ENCODE results near the gene ARL8B.
"Not testable (repeated sequence)": the region's sequence is repeated elsewhere in the genome, so short reads cannot be mapped to it uniquely, and the experiment has no call there.

ARL8B gene
- 44.5 to 180 (median 96.6) reads per million in 9 experiments for total RNA-seq

DNA sequence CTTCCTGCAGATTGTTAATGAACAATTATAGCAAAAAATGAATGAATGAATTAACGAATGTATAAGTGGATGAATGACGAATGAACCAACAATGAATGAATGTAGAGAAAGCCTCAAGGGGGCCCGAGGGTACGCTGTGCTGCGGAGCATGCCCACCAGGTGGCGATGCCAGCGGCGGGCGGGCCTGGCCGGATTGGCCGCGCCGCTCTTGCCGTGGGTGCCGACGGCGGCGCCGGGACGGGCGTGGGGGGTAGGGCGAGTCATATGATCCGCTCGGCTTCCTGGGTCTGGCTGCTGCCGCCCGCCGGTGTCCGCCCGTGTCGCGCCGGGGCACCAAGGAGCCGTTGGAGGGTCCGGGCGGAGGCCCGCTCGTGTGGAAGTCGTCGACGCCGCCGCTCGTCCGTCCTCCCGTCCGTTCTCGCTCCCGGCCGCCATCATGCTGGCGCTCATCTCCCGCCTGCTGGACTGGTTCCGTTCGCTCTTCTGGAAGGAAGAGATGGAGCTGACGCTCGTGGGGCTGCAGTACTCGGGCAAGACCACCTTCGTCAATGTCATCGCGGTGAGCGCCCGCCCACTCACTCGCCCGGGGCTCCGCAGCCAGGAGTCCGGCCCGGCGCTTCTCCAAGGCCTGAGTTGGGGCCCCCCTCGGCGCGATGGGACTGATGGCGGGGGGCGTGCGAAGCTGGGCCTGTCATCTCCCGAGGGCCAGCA, at the start of gene ARL8B:
TSS of gene ARL8B (plus strand) at position 263 of the 711 bp plus-strand sequence. CDS start at position 437, 174 bp downstream.
- Mint-ChIP-seq H3K27me3 (no peaks in the 10 kb centered on the region), H3K4me1 (ENCODE audit: low read depth in 2 of 2) (peaks cover 23 to 39% of the 10 kb centered on the region in 2 donors), H3K27ac (peak within 1 kb of the TSS; percentile 97 to 98), H3K4me3 (peak within 1 kb of the TSS; percentile 84 to 94), H3K36me3 (ENCODE audit: insufficient read depth) (peaks cover 18% of the 10 kb centered on the region), H3K9me3 (no peaks in the 10 kb centered on the region)
- ATAC-seq (replicated peaks), result peak; percentile 90
- DNase-seq, result peak; percentile 89 to 94 (median 91)

DNA sequence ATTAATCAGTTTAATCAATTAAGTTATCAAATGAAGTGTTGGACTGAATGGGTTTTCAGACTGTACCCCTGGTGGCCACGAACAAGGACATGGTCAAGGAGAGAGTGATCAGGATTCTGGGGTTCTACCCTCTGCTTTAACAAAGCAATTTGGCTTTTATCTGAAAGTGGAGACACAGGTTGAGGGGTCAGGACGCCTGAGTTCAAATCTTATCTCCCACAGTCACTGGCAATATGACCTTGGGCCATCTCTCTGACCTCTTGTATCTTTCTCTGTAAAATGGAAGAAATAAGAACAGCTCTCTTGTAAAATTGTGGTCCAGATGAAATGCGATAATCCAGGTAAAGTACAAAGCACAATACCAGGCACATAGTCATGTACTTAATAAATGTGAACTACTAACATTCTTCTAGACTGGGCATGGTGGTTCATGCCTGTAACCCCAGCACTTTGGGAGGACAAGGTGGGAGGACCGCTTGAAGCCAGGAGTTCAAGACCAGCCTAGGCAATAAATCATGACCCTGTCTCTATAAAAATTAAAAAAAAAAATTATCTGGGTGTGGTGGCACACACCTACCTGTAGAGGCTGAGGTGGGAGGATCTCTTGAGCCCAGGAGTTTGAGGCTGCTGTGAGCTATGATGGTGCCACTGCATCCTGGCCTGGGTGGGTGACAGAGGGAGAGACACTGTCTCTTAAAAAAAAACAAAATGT, 48.6 kb upstream of the ARL8B start:
- no peak overlapping the region for H3K4me3 Mint-ChIP-seq
- H3K27ac Mint-ChIP-seq, result no peak overlapping the region
- peaks cover 17 to 42% of the 10 kb centered on the region in 2 donors for H3K27me3 Mint-ChIP-seq
- ATAC-seq (replicated peaks), result no peak
- H3K4me1 Mint-ChIP-seq (ENCODE audit: low read depth in 2 of 2), result no peaks in the 10 kb centered on the region
- no peak for DNase-seq
- no peaks in the 10 kb centered on the region for H3K9me3 Mint-ChIP-seq
- no peaks in the 10 kb centered on the region for H3K36me3 Mint-ChIP-seq (ENCODE audit: insufficient read depth)

DNA sequence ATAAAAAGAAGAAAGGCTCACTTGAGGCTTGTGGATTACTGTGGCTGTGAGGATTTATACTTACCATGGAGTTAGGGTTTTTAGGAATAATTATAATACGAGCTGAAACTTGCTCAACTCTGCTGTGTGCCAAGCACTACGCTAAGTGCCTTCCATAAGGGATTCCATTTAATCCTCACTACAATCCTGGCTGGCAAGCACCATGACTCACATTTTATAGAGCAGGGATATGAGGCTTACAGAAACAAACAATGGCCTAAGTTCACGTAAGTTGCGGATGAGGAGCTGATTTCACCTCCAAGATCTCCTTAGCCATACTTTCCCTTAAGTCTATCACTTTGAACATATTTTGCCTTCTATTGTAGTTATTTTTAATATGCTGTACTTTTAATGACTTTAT, 43.9 kb upstream of the ARL8B start:
- no peaks in the 10 kb centered on the region for H3K4me1 Mint-ChIP-seq (ENCODE audit: low read depth in 2 of 2)
- H3K9me3 Mint-ChIP-seq, result no peaks in the 10 kb centered on the region
- H3K27ac Mint-ChIP-seq, result no peak overlapping the region
- H3K27me3 Mint-ChIP-seq, result peaks cover 8 to 36% of the 10 kb centered on the region in 2 donors
- no peak for DNase-seq
- ATAC-seq (replicated peaks), result no peak
- H3K4me3 Mint-ChIP-seq, result no peak overlapping the region
- no peaks in the 10 kb centered on the region for H3K36me3 Mint-ChIP-seq (ENCODE audit: insufficient read depth)

DNA sequence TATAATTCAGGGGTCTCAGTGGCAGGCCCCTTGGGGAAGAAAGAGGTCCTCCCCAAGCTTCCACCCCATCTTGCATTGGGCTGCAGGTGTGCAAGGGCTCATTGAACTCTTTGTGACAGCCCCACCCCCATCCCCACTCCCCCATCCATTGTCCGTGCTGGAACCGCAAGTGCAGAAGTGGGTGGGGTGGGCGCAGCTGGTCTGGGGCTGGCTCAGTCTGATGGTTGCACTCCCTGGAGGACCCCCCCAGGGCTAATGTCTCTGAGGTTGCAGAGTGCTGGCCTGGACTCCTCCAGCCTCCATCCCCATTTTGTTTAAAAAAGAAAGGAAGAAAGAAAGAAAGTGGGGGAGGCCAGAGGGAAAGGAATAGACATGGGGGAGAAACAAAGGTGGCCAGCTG, 42.3 kb upstream of the ARL8B start:
- H3K36me3 Mint-ChIP-seq (ENCODE audit: insufficient read depth), result no peaks in the 10 kb centered on the region
- H3K4me1 Mint-ChIP-seq (ENCODE audit: low read depth in 2 of 2), result no peaks in the 10 kb centered on the region
- no peak for DNase-seq

DNA sequence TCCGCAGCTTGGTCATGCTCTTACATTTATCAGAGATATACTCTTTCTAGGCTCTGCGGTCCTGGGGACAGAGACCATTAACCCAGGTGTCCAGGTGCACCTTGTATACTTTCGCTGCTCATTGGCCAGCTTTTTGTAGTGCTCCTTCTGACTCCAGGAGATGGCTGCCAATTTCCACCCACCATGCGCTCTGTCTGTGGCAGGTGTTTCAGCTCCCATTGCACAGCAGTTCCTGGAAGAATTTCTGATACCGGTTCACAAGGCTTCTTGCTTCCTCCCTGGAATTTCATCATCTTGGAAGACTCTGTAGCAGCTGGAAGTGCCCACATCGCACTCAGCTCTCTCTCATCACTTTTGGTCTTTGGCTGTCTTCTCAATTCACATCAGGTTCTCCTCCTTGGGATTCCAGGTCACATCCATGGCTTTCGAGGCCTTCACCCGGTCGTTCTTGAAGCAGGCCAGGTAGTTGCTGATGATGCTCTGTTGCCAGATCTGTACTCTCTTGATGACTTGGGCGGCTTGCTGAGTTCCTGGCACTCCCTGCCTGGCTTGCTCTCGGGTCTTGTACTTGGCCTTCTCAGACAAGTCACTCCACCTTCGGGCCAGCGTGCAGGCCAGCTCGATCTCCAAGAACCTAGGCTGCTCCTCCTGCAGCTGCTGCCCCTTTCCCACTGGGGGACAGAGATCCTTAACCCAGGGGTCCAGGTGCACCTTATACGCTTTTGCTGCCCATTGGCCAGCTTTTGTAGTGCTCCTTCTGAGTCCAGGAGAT, 41.1 kb upstream of the ARL8B start:
- Mint-ChIP-seq H3K36me3 (ENCODE audit: insufficient read depth) (no peaks in the 10 kb centered on the region), H3K27me3 (peaks cover 8 to 36% of the 10 kb centered on the region in 2 donors), H3K27ac (no peak overlapping the region), H3K4me1 (ENCODE audit: low read depth in 2 of 2) (no peaks in the 10 kb centered on the region), H3K9me3 (no peaks in the 10 kb centered on the region), H3K4me3 (no peak overlapping the region)
- DNase-seq (no peak), ATAC-seq (replicated peaks) (no peak)

More for the DNA sequence above, 42.3 kb upstream of the ARL8B start:
- H3K4me3 Mint-ChIP-seq, result no peak overlapping the region
- H3K9me3 Mint-ChIP-seq, result no peaks in the 10 kb centered on the region
- no peak overlapping the region for H3K27ac Mint-ChIP-seq
- H3K27me3 Mint-ChIP-seq, result peaks cover 8 to 36% of the 10 kb centered on the region in 2 donors
- ATAC-seq (replicated peaks), result no peak

DNA sequence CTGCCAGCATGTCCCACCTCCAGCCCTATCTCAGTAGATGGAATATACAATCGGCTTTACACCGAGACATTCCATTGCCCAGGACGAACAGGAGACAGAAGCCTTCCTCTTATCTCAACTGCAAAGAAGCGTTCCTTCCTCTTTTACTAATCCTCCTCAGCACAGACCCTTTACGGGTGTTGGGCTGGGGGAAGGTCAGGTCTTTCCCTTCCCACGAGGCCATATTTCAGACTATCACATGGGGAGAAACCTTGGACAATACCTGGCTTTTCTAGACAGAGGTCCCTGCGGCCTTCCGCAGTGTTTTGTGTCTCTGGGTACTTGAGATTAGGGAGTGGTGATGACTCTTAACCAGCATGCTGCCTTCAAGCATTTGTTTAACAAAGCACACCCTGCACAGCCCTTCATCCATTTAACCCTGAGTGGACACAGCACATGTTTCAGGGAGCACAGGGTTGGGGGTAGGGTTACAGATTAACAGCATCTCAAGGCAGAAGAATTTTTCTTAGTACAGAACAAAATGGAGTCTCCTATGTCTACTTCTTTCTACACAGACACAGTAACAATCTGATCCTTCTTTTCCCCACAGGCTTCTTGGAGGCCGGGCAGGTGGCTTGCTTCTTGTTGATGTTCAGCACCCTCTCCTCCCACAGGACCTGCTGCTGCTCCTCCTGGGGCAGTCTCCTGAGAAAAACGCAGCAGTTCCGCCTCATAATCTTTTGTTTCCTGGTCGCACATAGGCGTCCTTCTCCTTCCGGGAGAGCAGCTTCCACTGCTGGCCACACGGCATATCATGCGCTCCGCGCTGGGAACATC, 39.9 kb upstream of the ARL8B start:
- not testable (repeated sequence) for DNase-seq; H3K4me3 Mint-ChIP-seq; H3K9me3 Mint-ChIP-seq; ATAC-seq (replicated peaks); H3K27ac Mint-ChIP-seq; H3K36me3 Mint-ChIP-seq (ENCODE audit: insufficient read depth); H3K4me1 Mint-ChIP-seq (ENCODE audit: low read depth in 2 of 2)
- peaks cover 8 to 36% of the 10 kb centered on the region in 2 donors for H3K27me3 Mint-ChIP-seq

DNA sequence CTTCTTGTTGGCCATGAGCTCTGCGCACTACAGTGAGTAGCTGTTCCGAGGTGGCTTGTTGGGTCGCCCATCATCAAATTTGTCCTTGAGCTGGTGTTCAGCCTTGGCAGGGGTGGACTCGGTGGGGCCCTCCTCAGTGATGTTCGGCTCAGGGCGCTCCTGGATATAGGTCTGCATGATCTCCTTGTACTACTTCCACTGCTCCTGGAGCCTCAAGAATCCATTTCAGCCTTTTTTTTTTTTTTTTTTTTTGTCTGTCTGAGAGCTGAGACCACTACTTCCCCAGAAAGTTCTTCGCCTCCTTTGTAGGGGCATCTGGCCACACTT, 39.3 kb upstream of the ARL8B start:
- Mint-ChIP-seq H3K27ac (no peak overlapping the region), H3K4me1 (ENCODE audit: low read depth in 2 of 2) (no peaks in the 10 kb centered on the region), H3K27me3 (peaks cover 8 to 36% of the 10 kb centered on the region in 2 donors), H3K4me3 (no peak overlapping the region), H3K9me3 (no peaks in the 10 kb centered on the region), H3K36me3 (ENCODE audit: insufficient read depth) (no peaks in the 10 kb centered on the region)
- no peak for ATAC-seq (replicated peaks)
- no peak for DNase-seq

DNA sequence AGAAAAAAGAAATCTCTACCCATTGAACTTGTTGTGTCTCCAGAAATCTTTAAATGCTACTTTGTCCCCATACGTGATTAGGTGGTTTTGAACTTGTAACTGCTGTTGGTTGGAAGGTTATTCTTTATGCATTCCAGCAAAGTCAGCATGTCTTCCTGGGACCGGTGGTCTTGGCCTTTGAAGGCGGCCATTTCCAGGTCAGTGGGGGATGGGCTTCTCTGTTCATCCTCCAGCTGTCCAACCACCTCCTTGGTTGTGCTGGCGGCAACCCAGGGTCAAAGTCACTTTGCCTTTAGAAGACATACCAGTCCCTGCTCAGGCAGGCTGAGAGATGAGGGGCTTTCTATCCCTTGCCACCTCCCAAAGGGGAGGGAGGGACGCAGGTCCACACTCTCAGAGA, 37.9 kb upstream of the ARL8B start:
- Mint-ChIP-seq H3K4me3 (no peak overlapping the region), H3K36me3 (ENCODE audit: insufficient read depth) (no peaks in the 10 kb centered on the region), H3K4me1 (ENCODE audit: low read depth in 2 of 2) (no peaks in the 10 kb centered on the region), H3K27me3 (peaks cover 10 to 43% of the 10 kb centered on the region in 2 donors), H3K9me3 (no peaks in the 10 kb centered on the region), H3K27ac (no peak overlapping the region)
- DNase-seq (no peak), ATAC-seq (replicated peaks) (no peak)

DNA sequence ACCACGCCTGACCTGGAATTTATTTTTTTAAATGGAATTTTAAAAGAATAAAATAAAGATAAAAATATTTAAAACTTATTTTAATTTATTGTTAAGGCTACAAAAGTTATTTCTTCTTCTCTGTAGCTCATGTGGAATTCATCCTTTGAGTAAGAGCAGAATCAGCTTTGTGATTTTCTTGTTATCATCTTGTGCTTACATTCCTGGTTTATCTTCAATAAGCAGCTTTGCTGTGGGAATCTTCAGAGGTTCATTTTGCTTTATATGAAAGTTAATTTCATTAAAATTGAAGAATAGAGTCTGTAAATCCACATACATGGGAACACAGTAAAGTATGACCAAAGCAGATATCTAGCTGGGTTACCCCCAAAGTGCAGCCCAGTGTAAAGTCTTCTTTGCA, 35.4 kb upstream of the ARL8B start:
- no peaks in the 10 kb centered on the region for H3K9me3 Mint-ChIP-seq
- no peak for ATAC-seq (replicated peaks)
- H3K36me3 Mint-ChIP-seq (ENCODE audit: insufficient read depth), result no peaks in the 10 kb centered on the region
- H3K27me3 Mint-ChIP-seq, result peaks cover 7 to 47% of the 10 kb centered on the region in 2 donors
- no peaks in the 10 kb centered on the region for H3K4me1 Mint-ChIP-seq (ENCODE audit: low read depth in 2 of 2)
- H3K4me3 Mint-ChIP-seq, result no peak overlapping the region
- no peak overlapping the region for H3K27ac Mint-ChIP-seq
- no peak for DNase-seq

DNA sequence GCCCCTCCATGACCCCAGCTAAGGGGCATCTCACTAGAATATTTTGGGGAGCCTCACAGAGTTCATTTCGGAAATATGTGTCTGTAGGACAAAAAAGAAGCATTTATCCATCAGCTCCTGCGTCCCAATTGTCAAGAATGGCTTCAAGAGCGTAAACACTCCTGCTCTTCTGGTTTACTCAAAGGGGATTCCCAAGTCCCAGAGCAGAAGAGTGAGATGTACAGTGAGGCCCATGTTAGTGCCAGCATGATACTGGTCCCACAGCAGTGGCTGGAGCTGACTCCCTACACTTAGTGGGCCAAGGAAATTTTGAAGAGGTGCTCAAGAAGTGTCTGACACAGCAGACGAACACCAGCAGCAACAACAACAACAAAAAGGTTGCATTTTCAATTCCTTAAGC, 34.9 kb upstream of the ARL8B start:
- peaks cover 11 to 47% of the 10 kb centered on the region in 2 donors for H3K27me3 Mint-ChIP-seq
- H3K36me3 Mint-ChIP-seq (ENCODE audit: insufficient read depth), result no peaks in the 10 kb centered on the region
- H3K9me3 Mint-ChIP-seq, result no peaks in the 10 kb centered on the region
- H3K4me1 Mint-ChIP-seq (ENCODE audit: low read depth in 2 of 2), result no peaks in the 10 kb centered on the region
- H3K4me3 Mint-ChIP-seq, result no peak overlapping the region
- H3K27ac Mint-ChIP-seq, result no peak overlapping the region
- ATAC-seq (replicated peaks), result no peak
- no peak for DNase-seq

DNA sequence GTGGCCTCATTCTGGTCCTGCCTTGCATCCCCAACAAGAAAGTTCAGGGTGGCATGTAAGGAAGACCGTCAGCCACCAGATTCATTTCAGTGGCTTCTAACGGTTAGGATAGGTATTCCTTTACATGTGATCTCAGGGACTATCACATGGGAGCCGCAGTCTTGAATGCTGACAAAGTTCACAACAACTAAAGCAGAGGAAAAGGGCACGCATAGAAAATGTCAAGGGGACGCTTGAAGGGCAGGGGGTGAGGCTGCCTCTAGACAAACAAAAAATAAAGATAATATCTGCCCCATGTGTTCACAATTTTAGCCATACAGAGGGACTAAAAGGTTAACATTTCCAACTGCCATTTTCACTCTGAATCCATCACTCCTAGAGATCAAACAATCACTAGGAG, 31.9 kb upstream of the ARL8B start:
- H3K27me3 Mint-ChIP-seq, result peaks cover 20 to 44% of the 10 kb centered on the region in 2 donors
- no peak overlapping the region for H3K27ac Mint-ChIP-seq
- no peaks in the 10 kb centered on the region for H3K36me3 Mint-ChIP-seq (ENCODE audit: insufficient read depth)
- DNase-seq (no peak), ATAC-seq (replicated peaks) (no peak)
- H3K4me1 Mint-ChIP-seq (ENCODE audit: low read depth in 2 of 2), result no peaks in the 10 kb centered on the region
- H3K4me3 Mint-ChIP-seq, result no peak overlapping the region
- H3K9me3 Mint-ChIP-seq, result no peaks in the 10 kb centered on the region

DNA sequence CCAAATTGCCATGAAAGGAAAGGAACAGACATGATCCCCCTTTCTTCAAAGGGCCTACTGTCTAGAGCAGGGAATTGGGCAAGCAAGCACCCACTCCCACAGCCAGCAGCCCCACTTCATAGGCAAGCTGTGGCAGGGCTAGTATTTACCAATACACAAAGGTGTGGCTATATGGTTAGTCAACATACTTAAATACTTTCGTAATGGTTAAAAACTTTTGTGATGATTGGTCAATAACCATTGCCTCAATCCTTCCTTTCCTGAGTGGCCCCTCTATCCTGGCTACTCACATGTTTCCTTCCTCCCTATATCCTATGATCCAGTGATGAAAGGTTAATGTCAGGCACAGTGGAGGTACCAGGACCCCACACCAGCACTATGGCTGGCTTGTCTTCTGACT, 30.1 kb upstream of the ARL8B start:
- no peak overlapping the region for H3K27ac Mint-ChIP-seq
- H3K9me3 Mint-ChIP-seq, result no peaks in the 10 kb centered on the region
- ATAC-seq (replicated peaks) (no peak), DNase-seq (no peak)
- no peaks in the 10 kb centered on the region for H3K36me3 Mint-ChIP-seq (ENCODE audit: insufficient read depth)
- no peak overlapping the region for H3K4me3 Mint-ChIP-seq
- H3K4me1 Mint-ChIP-seq (ENCODE audit: low read depth in 2 of 2), result peaks cover 0 to 3% of the 10 kb centered on the region in 2 donors
- peaks cover 32 to 63% of the 10 kb centered on the region in 2 donors for H3K27me3 Mint-ChIP-seq

DNA sequence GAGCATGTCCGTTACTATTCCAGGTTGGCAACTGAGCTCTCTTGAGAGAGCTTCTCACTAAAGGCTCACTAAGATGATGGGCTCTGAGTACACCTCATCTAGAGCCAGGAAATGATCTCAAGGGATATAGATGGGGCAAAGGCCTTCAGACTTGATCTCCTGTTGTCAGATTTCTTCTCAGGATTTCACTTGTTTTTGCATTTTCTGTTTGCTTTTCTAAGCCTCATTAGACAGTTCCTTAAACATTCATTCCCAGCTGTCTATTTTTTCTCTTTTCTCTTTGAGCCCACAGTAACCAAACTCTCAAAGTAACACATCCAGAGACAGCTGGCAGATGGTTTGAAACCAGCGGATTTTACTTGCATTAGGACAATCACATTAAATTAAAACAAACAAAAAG, 28.4 kb upstream of the ARL8B start:
- Mint-ChIP-seq H3K36me3 (ENCODE audit: insufficient read depth) (no peaks in the 10 kb centered on the region), H3K9me3 (no peaks in the 10 kb centered on the region), H3K27ac (no peak overlapping the region), H3K4me1 (ENCODE audit: low read depth in 2 of 2) (peaks cover 0 to 3% of the 10 kb centered on the region in 2 donors), H3K4me3 (no peak overlapping the region), H3K27me3 (peaks cover 39 to 78% of the 10 kb centered on the region in 2 donors)
- no peak for ATAC-seq (replicated peaks)
- DNase-seq, result no peak

Data from effector memory CD8-positive, alpha-beta T cell (primary cell).